HL-60 (cell line): ENCODE measurements around the gene EIF6.
A peak's percentile ranks its signal among the peaks of the same experiment; 100 is the strongest.
"Not testable (repeated sequence)": the region's sequence is repeated elsewhere in the genome, so short reads cannot be mapped to it uniquely, and the experiment has no call there.

Experiments used
- DNase-seq, 2 experiments: peaks; one replicate each; pipeline ENCODE4 v3.0.0-alpha.2; 2010 to 2020; ENCODE audit warnings: low read depth in 1 of 2, low spot score in 1 of 2
- H3K27ac ChIP-seq: fragments of 250-450 bp; sonication (Bioruptor Pico); replicated peaks from 2 replicates; pipeline ENCODE4 v1.5.1; 2020; ENCODE audit warnings: mild to moderate bottlenecking, moderate library complexity
- H3K27me3 ChIP-seq: fragments of 250-450 bp; sonication (Bioruptor Pico); 2 replicates; pipeline ENCODE4 v1.5.1; 2021; ENCODE audit warnings: mild to moderate bottlenecking, moderate library complexity; ENCODE audit not compliant: insufficient read depth, poor library complexity, severe bottlenecking
- H3K4me3 ChIP-seq: replicated peaks from 2 replicates; pipeline ENCODE4 v1.5.1; 2011; ENCODE audit warnings: mild to moderate bottlenecking, control low read depth, low read length; ENCODE audit not compliant: insufficient read depth
- GABPA ChIP-seq: IDR thresholded peaks from 2 replicates; pipeline ENCODE4 v1.6.1; 2012; ENCODE audit warnings: low read depth
- POLR2AphosphoS5 ChIP-seq: IDR thresholded peaks from 2 replicates; pipeline ENCODE4 v1.6.1; 2012; ENCODE audit warnings: low read depth
- SPI1 ChIP-seq: IDR thresholded peaks from 2 replicates; pipeline ENCODE4 v1.6.1; 2012; ENCODE audit warnings: low read depth, mild to moderate bottlenecking, borderline replicate concordance
- TF ChIP-seq, protein P1 (sequence below): IDR thresholded peaks from 2 replicates; pipeline ENCODE4 v1.6.1; 2012; ENCODE audit warnings: low read depth; ENCODE audit not compliant: insufficient replicate concordance
- TF ChIP-seq, protein P2 (sequence below): IDR thresholded peaks from one replicate; pipeline ENCODE4 v1.5.1; 2011; ENCODE audit warnings: low read length, control low read depth, inconsistent platforms; ENCODE audit not compliant: insufficient read depth

Gene EIF6

DNA sequence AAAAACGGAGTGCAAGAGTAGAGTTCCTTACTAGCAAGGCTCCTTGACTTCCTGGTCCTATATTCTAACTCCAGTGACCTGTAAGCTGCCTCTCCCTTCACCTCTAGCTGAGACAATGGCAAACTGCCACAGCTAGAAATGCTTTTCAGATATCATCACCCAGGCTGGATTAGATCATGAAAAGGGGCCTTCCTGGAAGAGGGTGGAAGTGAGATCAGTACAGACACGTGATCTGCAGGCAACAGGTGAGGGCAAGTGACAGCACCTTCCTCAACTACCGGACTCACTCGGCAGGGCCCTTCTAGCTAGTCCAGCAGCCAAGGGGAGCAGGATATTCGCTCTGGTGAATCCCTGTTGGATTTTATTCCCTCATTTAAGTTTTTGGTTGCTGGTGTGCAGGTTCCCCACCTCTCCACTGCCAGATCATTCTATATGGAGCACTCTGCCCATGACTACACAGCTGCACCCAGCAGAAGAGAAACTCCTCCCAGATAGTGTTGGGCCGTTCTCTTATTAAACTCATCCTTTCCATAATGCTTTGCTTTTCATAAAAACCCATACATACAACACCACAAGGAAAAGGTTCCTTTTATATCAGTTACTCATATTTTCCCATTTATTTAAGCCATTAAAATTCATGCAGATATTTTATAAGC, 34.1 kb upstream of the EIF6 start:
- no peak overlapping the region for H3K27ac ChIP-seq
- no peaks in the 10 kb centered on the region for H3K27me3 ChIP-seq
- no peak for TF ChIP-seq GABPA
- TF ChIP-seq, protein P1, sequence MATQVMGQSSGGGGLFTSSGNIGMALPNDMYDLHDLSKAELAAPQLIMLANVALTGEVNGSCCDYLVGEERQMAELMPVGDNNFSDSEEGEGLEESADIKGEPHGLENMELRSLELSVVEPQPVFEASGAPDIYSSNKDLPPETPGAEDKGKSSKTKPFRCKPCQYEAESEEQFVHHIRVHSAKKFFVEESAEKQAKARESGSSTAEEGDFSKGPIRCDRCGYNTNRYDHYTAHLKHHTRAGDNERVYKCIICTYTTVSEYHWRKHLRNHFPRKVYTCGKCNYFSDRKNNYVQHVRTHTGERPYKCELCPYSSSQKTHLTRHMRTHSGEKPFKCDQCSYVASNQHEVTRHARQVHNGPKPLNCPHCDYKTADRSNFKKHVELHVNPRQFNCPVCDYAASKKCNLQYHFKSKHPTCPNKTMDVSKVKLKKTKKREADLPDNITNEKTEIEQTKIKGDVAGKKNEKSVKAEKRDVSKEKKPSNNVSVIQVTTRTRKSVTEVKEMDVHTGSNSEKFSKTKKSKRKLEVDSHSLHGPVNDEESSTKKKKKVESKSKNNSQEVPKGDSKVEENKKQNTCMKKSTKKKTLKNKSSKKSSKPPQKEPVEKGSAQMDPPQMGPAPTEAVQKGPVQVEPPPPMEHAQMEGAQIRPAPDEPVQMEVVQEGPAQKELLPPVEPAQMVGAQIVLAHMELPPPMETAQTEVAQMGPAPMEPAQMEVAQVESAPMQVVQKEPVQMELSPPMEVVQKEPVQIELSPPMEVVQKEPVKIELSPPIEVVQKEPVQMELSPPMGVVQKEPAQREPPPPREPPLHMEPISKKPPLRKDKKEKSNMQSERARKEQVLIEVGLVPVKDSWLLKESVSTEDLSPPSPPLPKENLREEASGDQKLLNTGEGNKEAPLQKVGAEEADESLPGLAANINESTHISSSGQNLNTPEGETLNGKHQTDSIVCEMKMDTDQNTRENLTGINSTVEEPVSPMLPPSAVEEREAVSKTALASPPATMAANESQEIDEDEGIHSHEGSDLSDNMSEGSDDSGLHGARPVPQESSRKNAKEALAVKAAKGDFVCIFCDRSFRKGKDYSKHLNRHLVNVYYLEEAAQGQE, result no peak
- H3K4me3 ChIP-seq, result no peak overlapping the region
- no peak for DNase-seq

DNA sequence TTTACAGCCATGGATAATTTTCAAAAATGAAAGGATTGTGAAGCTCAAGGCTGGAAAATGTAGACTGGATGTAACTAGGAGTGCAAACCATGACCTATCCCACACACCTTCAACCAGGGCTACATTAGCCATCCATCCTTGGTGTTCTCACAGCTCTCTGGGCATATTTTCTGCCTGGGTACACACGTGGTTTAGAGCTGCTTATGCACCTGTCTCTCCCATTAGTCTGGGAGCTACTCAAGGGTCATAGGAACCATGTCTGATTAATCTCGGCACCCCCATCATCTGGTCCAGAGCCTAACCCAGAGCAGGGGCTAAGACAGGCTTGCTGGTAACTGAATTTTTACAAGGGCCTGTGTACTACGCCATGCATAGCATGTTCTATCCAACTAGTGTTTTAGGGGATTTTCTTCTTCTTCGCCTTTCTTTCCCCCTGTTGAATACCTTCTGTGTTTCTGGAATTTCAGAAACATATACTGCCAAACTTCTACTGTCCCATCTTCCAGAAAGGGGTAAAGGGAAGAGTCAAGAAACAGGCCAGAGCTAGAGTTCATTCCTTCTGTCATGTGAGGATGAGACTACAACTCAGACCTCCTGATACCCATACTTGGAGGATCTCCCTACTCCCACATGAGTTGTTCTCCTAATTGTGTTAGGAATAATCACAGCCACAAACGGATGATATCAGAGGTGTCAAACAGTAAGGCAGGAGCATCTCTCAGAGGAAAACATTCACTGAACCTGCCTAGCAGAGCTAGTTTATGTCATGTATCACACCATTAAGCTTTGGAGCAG, 33.0 kb upstream of the EIF6 start:
- Histone ChIP-seq H3K4me3 (no peak overlapping the region), H3K27me3 (no peaks in the 10 kb centered on the region), H3K27ac (no peak overlapping the region)
- no peak for DNase-seq
- TF ChIP-seq SPI1, result no peak
- TF ChIP-seq, protein P1, result no peak
- TF ChIP-seq GABPA, result no peak
- TF ChIP-seq, protein P2, sequence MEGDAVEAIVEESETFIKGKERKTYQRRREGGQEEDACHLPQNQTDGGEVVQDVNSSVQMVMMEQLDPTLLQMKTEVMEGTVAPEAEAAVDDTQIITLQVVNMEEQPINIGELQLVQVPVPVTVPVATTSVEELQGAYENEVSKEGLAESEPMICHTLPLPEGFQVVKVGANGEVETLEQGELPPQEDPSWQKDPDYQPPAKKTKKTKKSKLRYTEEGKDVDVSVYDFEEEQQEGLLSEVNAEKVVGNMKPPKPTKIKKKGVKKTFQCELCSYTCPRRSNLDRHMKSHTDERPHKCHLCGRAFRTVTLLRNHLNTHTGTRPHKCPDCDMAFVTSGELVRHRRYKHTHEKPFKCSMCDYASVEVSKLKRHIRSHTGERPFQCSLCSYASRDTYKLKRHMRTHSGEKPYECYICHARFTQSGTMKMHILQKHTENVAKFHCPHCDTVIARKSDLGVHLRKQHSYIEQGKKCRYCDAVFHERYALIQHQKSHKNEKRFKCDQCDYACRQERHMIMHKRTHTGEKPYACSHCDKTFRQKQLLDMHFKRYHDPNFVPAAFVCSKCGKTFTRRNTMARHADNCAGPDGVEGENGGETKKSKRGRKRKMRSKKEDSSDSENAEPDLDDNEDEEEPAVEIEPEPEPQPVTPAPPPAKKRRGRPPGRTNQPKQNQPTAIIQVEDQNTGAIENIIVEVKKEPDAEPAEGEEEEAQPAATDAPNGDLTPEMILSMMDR, result no peak
- no peak for TF ChIP-seq POLR2AphosphoS5

DNA sequence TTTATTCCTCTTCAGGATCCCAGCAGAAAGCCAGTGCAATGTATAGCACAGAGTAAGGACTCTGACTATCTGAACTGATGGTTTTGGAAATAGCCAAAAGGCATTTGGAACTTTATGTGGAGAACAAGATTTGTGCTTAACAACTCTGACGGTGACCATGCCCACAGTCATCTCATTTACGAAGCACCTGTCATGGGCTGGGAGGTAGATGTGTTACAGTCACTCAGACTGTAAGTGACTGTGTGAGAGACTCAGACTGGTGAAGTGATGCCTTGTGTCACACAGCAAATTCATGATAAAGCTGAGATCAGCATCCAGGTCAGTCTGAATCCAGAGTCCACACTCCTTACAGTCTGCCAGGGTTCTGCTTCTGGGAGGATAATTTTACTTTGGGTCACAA, 31.5 kb upstream of the EIF6 start:
- H3K27me3 ChIP-seq, result no peaks in the 10 kb centered on the region
- no peak for DNase-seq
- peak overlapping the region; percentile 0; the same call in 1 of the 2 replicates for H3K27ac ChIP-seq

DNA sequence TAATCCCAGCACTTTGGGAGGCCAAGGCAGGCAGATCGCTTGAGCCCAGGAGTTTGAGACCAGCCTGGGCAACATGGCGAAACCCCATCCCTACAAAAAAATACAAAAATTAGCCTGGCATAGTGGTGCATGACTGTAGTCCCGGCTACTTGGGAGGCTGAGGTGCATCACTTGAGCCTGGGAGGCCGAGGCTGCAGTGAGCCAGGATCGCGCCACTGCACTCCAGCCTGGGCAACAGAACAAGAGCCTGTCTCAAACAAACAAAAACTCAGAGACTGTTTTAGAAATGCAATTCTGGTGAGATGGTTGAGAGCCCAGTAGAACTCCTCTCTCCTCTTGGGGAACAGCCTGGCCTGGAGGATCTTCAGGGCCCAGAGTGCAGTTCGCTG, 31.1 kb upstream of the EIF6 start:
- not testable (repeated sequence) for H3K4me3 ChIP-seq, DNase-seq, H3K27me3 ChIP-seq
- H3K27ac ChIP-seq, result peak overlapping the region; percentile 0; the same call in 1 of the 2 replicates

More for the DNA sequence above, 31.5 kb upstream of the EIF6 start:
- TF ChIP-seq, protein P2, result no peak
- TF ChIP-seq, protein P1, result no peak
- no peak for TF ChIP-seq GABPA
- TF ChIP-seq POLR2AphosphoS5, result no peak
- no peak for TF ChIP-seq SPI1
- no peak overlapping the region for H3K4me3 ChIP-seq
